ENCODE results near the gene TTLL10. TPM values are rescaled to one million over a fixed set of nuclear protein-coding genes. Genes with fewer than 3 reads are reported as not detected.

TTLL10 gene
- total RNA-seq, 4 donors from 2014 or later: 0.23 TPM; not detected in 3

- H3K4me3 ChIP-seq: no peak overlapping the region
- no peak for ATAC-seq
- H3K9me3 ChIP-seq: no peaks in the 10 kb centered on the region
- H3K36me3 ChIP-seq: no peaks in the 10 kb centered on the region
- H3K4me1 ChIP-seq: peaks cover 0 to 8% (median 0%) of the 10 kb centered on the region in 3 donors
- WGBS, 2 donors (ENCODE audit: low coverage in 1 of 2): no CpG with 5 or more reads among the region's 32 CpGs
- H3K27me3 ChIP-seq: peaks cover 99% of the 10 kb centered on the region
- TF ChIP-seq POLR2AphosphoS5 (IDR thresholded peaks at IDR 0.05) (no peak), EP300 (IDR thresholded peaks at IDR 0.05) (no peak), CTCF (IDR thresholded peaks at IDR 0.05) (no peak), POLR2A (IDR thresholded peaks at IDR 0.05) (no peak)
- H3K27ac ChIP-seq: no peak overlapping the region
Observed at GRCh38 chr1:1169429-1170214, 4.1 kb upstream of the TTLL10 start.

- 11 to 19% methylated on average over 7 to 10 of the region's 26 CpGs for WGBS, 2 donors (ENCODE audit: low coverage in 1 of 2)
- no peaks in the 10 kb centered on the region for H3K36me3 ChIP-seq
- H3K27ac ChIP-seq: no peak overlapping the region
- no peaks in the 10 kb centered on the region for H3K9me3 ChIP-seq
- peaks cover 99% of the 10 kb centered on the region for H3K27me3 ChIP-seq
- no peak overlapping the region for H3K4me3 ChIP-seq
- peaks cover 0 to 8% (median 0%) of the 10 kb centered on the region in 3 donors for H3K4me1 ChIP-seq
- no peak for ATAC-seq
- TF ChIP-seq POLR2AphosphoS5 (IDR thresholded peaks at IDR 0.05) (no peak), CTCF (IDR thresholded peaks at IDR 0.05) (no peak), POLR2A (IDR thresholded peaks at IDR 0.05) (no peak), EP300 (IDR thresholded peaks at IDR 0.05) (no peak)
Observed at GRCh38 chr1:1170215-1171091, 3.2 kb upstream of the TTLL10 start.

- ATAC-seq: no peak
- H3K4me1 ChIP-seq: peaks cover 0 to 8% (median 0%) of the 10 kb centered on the region in 3 donors
- H3K27ac ChIP-seq: no peak overlapping the region
- no peaks in the 10 kb centered on the region for H3K9me3 ChIP-seq
- TF ChIP-seq POLR2AphosphoS5 (IDR thresholded peaks at IDR 0.05) (no peak), EP300 (IDR thresholded peaks at IDR 0.05) (no peak)
- peaks cover 100% of the 10 kb centered on the region for H3K27me3 ChIP-seq
- no CpG with 5 or more reads among the region's 12 CpGs for WGBS, 2 donors (ENCODE audit: low coverage in 1 of 2)
- H3K4me3 ChIP-seq: no peak overlapping the region
- H3K36me3 ChIP-seq: no peaks in the 10 kb centered on the region
Observed at GRCh38 chr1:1171161-1171545, 2.5 kb upstream of the TTLL10 start.

- TF ChIP-seq EP300 (IDR thresholded peaks at IDR 0.05) (no peak), POLR2A (IDR thresholded peaks at IDR 0.05) (no peak), POLR2AphosphoS5 (IDR thresholded peaks at IDR 0.05) (no peak), CTCF (IDR thresholded peaks at IDR 0.05) (no peak)
- peaks cover 100% of the 10 kb centered on the region for H3K27me3 ChIP-seq
- H3K4me3 ChIP-seq: no peak overlapping the region
- WGBS, 2 donors (ENCODE audit: low coverage in 1 of 2): 88% methylated on average over 4 of the region's 33 CpGs; no CpG with 5 or more reads in 1 of the 2 donors
- no peaks in the 10 kb centered on the region for H3K36me3 ChIP-seq
- H3K27ac ChIP-seq: no peak overlapping the region
- no peaks in the 10 kb centered on the region for H3K9me3 ChIP-seq
- H3K4me1 ChIP-seq: peaks cover 0 to 8% (median 0%) of the 10 kb centered on the region in 3 donors
- ATAC-seq: no peak
Observed at GRCh38 chr1:1171546-1172340, 1.9 kb upstream of the TTLL10 start.

Measured in gastroesophageal sphincter (tissue), 4 donors.